ENCODE data around the gene SUCO. TPM values are rescaled to one million over a fixed set of nuclear protein-coding genes. Genes with fewer than 3 reads are reported as not detected.

SUCO gene
- total RNA-seq, 4 donors from 2014 or later: 21.1 to 31.6 (median 22.3) TPM

- H3K4me1 ChIP-seq: no peaks in the 10 kb centered on the region
- TF ChIP-seq POLR2A (IDR thresholded peaks at IDR 0.05; ENCODE audit: low read depth) (no peak), EP300 (IDR thresholded peaks at IDR 0.05) (no peak), POLR2AphosphoS5 (IDR thresholded peaks at IDR 0.05) (no peak)
- TF ChIP-seq, protein P1, sequence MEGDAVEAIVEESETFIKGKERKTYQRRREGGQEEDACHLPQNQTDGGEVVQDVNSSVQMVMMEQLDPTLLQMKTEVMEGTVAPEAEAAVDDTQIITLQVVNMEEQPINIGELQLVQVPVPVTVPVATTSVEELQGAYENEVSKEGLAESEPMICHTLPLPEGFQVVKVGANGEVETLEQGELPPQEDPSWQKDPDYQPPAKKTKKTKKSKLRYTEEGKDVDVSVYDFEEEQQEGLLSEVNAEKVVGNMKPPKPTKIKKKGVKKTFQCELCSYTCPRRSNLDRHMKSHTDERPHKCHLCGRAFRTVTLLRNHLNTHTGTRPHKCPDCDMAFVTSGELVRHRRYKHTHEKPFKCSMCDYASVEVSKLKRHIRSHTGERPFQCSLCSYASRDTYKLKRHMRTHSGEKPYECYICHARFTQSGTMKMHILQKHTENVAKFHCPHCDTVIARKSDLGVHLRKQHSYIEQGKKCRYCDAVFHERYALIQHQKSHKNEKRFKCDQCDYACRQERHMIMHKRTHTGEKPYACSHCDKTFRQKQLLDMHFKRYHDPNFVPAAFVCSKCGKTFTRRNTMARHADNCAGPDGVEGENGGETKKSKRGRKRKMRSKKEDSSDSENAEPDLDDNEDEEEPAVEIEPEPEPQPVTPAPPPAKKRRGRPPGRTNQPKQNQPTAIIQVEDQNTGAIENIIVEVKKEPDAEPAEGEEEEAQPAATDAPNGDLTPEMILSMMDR (IDR thresholded peaks at IDR 0.05): no peak
- no peak for DNase-seq (ENCODE audit: extremely low spot score)
- H3K27me3 ChIP-seq: no peaks in the 10 kb centered on the region
- H3K4me3 ChIP-seq: no peak overlapping the region
- H3K27ac ChIP-seq (replicated peaks in 1 of 4): no peak overlapping the region
- intact Hi-C loops (cut with DNase I): no loop called here
- H3K9me3 ChIP-seq: no peaks in the 10 kb centered on the region
- peaks cover 0 to 83% (median 38%) of the 10 kb centered on the region in 4 donors for H3K36me3 ChIP-seq
- 92% methylated on average over 3 of the region's 3 CpGs for WGBS
These were observed 28.3 kb downstream of the SUCO start for GRCh38 chr1:172561252-172561651.

DNA sequence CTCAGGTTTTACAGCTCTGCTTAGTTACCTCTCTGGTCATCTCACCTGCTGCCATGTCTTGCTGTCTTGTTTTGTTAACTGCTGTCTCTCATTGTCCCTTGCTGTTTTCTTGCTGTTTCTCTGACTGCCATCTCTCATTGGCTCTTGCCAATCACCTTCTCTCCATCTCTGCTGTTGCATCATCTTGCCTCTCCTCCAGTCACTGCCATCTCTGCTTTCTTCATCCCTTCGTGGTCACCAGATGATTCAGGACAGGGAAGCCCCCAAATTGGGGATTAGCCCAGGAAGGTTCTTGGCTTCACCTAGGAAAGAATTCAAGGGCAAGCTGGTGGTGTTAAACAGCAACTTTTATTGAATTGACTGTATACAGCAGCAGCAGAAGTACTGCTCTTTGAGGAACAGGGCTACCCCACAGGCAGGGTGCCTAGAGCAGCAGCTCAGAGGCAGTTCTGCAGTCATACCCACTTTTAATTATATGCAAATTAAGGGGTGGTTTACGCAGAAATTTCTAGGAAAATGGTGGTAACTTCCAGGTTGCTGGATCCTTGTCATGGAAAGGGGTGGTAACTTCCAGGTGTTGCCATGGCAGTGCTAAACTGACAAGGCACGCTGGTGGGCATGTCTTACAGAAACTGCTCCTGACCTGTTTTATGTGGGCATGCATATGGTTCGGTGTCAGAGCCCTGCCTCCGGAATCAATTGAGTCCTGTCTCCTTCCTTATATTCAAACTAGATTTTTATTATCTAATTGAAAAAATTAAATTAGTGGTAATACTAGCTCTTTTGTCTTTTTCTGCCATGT lies 33.4 kb downstream of the SUCO start:
- intact Hi-C loops (cut with DNase I): no loop called here
- WGBS: 86% methylated on average over 5 of the region's 5 CpGs
- TF ChIP-seq POLR2A (IDR thresholded peaks at IDR 0.05; ENCODE audit: low read depth): no peak
- TF ChIP-seq, protein P1 (IDR thresholded peaks at IDR 0.05): no peak
- no peak for TF ChIP-seq POLR2AphosphoS5 (IDR thresholded peaks at IDR 0.05)
- no peak for TF ChIP-seq EP300 (IDR thresholded peaks at IDR 0.05)

GRCh38 chr1:172567720-172568119 lies 34.8 kb downstream of the SUCO start:
- H3K4me3 ChIP-seq: no peak overlapping the region
- no peak for DNase-seq (ENCODE audit: extremely low spot score)
- intact Hi-C loops (cut with DNase I): no loop called here
- H3K9me3 ChIP-seq: no peaks in the 10 kb centered on the region
- H3K36me3 ChIP-seq: peaks cover 0 to 69% (median 39%) of the 10 kb centered on the region in 4 donors
- TF ChIP-seq, protein P1 (IDR thresholded peaks at IDR 0.05): no peak
- no peak for TF ChIP-seq POLR2A (IDR thresholded peaks at IDR 0.05; ENCODE audit: low read depth)
- no peak for TF ChIP-seq POLR2AphosphoS5 (IDR thresholded peaks at IDR 0.05)
- TF ChIP-seq EP300 (IDR thresholded peaks at IDR 0.05): no peak
- no peak overlapping the region for H3K27ac ChIP-seq (replicated peaks in 1 of 4)
- H3K4me1 ChIP-seq: no peaks in the 10 kb centered on the region
- no peaks in the 10 kb centered on the region for H3K27me3 ChIP-seq
- 87% methylated on average over 3 of the region's 3 CpGs for WGBS

More for the DNA sequence above, 33.4 kb downstream of the SUCO start:
- Histone ChIP-seq H3K9me3 (no peaks in the 10 kb centered on the region), H3K36me3 (peaks cover 0 to 78% (median 42%) of the 10 kb centered on the region in 4 donors), H3K4me3 (no peak overlapping the region), H3K27ac (replicated peaks in 1 of 4) (no peak overlapping the region), H3K27me3 (no peaks in the 10 kb centered on the region), H3K4me1 (no peaks in the 10 kb centered on the region)
- no peak for DNase-seq (ENCODE audit: extremely low spot score)

GRCh38 chr1:172574080-172574479 lies 41.1 kb downstream of the SUCO start:
- no peak overlapping the region for H3K27ac ChIP-seq (replicated peaks in 1 of 4)
- no peak overlapping the region for H3K4me3 ChIP-seq
- intact Hi-C loops (cut with DNase I): no loop called here
- peaks cover 3 to 67% (median 29%) of the 10 kb centered on the region in 4 donors for H3K36me3 ChIP-seq
- no peaks in the 10 kb centered on the region for H3K27me3 ChIP-seq
- 89% methylated on average over 2 of the region's 2 CpGs for WGBS
- no peaks in the 10 kb centered on the region for H3K4me1 ChIP-seq
- TF ChIP-seq POLR2AphosphoS5 (IDR thresholded peaks at IDR 0.05) (no peak), POLR2A (IDR thresholded peaks at IDR 0.05; ENCODE audit: low read depth) (no peak), EP300 (IDR thresholded peaks at IDR 0.05) (no peak)
- TF ChIP-seq, protein P1 (IDR thresholded peaks at IDR 0.05): no peak
- DNase-seq (ENCODE audit: extremely low spot score): no peak
- H3K9me3 ChIP-seq: no peaks in the 10 kb centered on the region

All from esophagus muscularis mucosa (tissue), 4 donors.